Measurements from ENCODE around the gene CCDC85A.

Gene CCDC85A

DNA sequence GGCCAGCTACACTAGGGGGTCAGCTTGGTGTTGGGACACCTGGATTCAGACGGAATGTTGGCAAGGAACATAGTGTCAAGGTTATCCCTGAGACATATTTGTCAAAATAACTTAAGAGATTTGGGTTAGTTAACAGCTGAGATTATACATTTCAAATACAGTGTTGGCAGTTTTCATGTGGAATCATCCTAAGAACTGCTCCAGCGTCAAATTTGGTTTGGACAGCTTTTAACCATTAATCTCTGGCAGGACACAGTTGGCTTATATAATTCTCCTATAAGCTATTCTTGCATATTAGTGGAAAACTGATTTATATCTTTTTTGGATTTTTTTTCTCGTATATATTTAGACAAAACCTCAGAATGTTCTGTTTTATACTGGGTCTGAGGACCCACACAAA is 132.2 kb downstream of the CCDC85A start:
- TF ChIP-seq, protein P1, sequence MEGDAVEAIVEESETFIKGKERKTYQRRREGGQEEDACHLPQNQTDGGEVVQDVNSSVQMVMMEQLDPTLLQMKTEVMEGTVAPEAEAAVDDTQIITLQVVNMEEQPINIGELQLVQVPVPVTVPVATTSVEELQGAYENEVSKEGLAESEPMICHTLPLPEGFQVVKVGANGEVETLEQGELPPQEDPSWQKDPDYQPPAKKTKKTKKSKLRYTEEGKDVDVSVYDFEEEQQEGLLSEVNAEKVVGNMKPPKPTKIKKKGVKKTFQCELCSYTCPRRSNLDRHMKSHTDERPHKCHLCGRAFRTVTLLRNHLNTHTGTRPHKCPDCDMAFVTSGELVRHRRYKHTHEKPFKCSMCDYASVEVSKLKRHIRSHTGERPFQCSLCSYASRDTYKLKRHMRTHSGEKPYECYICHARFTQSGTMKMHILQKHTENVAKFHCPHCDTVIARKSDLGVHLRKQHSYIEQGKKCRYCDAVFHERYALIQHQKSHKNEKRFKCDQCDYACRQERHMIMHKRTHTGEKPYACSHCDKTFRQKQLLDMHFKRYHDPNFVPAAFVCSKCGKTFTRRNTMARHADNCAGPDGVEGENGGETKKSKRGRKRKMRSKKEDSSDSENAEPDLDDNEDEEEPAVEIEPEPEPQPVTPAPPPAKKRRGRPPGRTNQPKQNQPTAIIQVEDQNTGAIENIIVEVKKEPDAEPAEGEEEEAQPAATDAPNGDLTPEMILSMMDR (conservative IDR thresholded peaks at IDR 0.05; ENCODE audit: low read length), result no peak
- no peak for TF ChIP-seq EZH2phosphoT487 (IDR thresholded peaks at IDR 0.05; ENCODE audit: borderline replicate concordance)
- Histone ChIP-seq H2AFZ (ENCODE audit: low read length) (no peak overlapping the region), H3K9me2 (replicated peaks; ENCODE audit: low read depth, low read length) (no peaks in the 10 kb centered on the region), H3K9ac (ENCODE audit: low read depth, low read length, poor library complexity, severe bottlenecking) (no peak overlapping the region), H3F3A (ENCODE audit: low read depth) (no peaks in the 10 kb centered on the region), H3K4me3 (ENCODE audit: low read length, poor library complexity, severe bottlenecking) (no peak overlapping the region), H4K20me1 (ENCODE audit: insufficient read depth, low read length, poor library complexity, severe bottlenecking) (no peaks in the 10 kb centered on the region), H3K79me2 (ENCODE audit: insufficient read depth, low read length) (no peaks in the 10 kb centered on the region), H3K4me2 (ENCODE audit: low read depth, low read length, poor library complexity, severe bottlenecking) (no peak overlapping the region), H3K36me3 (ENCODE audit: insufficient read depth, low read length) (no peaks in the 10 kb centered on the region), H3K9me3 (ENCODE audit: insufficient read depth, low read depth, low read length) (peaks cover 3% of the 10 kb centered on the region; the same call in 1 of the 2 replicates), H3K4me1 (ENCODE audit: insufficient read depth, low read length, poor library complexity, severe bottlenecking) (no peaks in the 10 kb centered on the region), H3K27me3 (ENCODE audit: insufficient read depth, low read length, poor library complexity, severe bottlenecking) (no peaks in the 10 kb centered on the region)

GRCh38 chr2:56318147-56318546 is 134.4 kb downstream of the CCDC85A start:
- no peak overlapping the region for H2AFZ ChIP-seq (ENCODE audit: low read length)
- H3K4me1 ChIP-seq (ENCODE audit: insufficient read depth, low read length, poor library complexity, severe bottlenecking), result no peaks in the 10 kb centered on the region
- no peaks in the 10 kb centered on the region for H4K20me1 ChIP-seq (ENCODE audit: insufficient read depth, low read length, poor library complexity, severe bottlenecking)
- no peaks in the 10 kb centered on the region for H3K27me3 ChIP-seq (ENCODE audit: insufficient read depth, low read length, poor library complexity, severe bottlenecking)
- no peaks in the 10 kb centered on the region for H3K79me2 ChIP-seq (ENCODE audit: insufficient read depth, low read length)
- H3F3A ChIP-seq (ENCODE audit: low read depth), result no peaks in the 10 kb centered on the region
- H3K9me3 ChIP-seq (ENCODE audit: insufficient read depth, low read depth, low read length), result peaks cover 3% of the 10 kb centered on the region; the same call in 1 of the 2 replicates
- H3K36me3 ChIP-seq (ENCODE audit: insufficient read depth, low read length), result no peaks in the 10 kb centered on the region
- TF ChIP-seq, protein P1 (conservative IDR thresholded peaks at IDR 0.05; ENCODE audit: low read length), result no peak
- TF ChIP-seq EZH2phosphoT487 (IDR thresholded peaks at IDR 0.05; ENCODE audit: borderline replicate concordance), result no peak
- H3K4me2 ChIP-seq (ENCODE audit: low read depth, low read length, poor library complexity, severe bottlenecking), result no peak overlapping the region
- H3K9ac ChIP-seq (ENCODE audit: low read depth, low read length, poor library complexity, severe bottlenecking), result no peak overlapping the region
- H3K4me3 ChIP-seq (ENCODE audit: low read length, poor library complexity, severe bottlenecking), result no peak overlapping the region
- no peaks in the 10 kb centered on the region for H3K9me2 ChIP-seq (replicated peaks; ENCODE audit: low read depth, low read length)

DNA sequence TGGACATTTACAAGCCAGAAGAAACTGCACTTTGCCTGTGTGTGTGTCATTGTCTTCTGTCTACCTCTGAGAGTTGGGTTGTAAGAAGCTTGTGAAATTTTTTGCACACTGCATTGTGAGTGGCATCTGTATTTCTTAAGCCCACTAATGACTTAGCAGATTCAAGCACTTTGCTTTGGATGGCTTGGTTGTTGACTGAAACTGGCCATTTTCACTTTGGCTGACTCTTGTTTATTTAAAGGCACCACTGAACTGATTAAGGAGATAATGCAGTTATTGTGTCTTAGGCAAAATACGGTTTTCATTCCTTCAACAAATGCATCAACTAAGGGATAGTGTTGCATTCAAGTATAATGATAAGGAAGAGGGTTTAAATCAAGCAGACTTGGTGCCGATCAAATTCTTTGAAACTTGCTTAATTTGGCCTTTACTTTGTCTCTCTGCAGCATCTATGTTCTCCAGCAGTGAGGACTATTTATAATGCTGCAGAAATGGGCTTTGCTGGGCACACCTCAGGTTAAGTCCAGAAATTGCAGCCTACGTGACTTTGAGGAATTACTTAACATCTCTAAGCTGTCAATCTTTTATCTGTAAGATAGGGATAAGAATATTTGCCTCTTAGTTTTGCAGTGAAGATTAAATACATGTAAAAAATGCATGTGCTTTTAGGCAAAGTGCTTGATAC is 142.0 kb downstream of the CCDC85A start:
- Histone ChIP-seq H3K27me3 (ENCODE audit: insufficient read depth, low read length, poor library complexity, severe bottlenecking) (no peaks in the 10 kb centered on the region), H2AFZ (ENCODE audit: low read length) (no peak overlapping the region), H4K20me1 (ENCODE audit: insufficient read depth, low read length, poor library complexity, severe bottlenecking) (no peaks in the 10 kb centered on the region), H3K9me3 (ENCODE audit: insufficient read depth, low read depth, low read length) (no peaks in the 10 kb centered on the region), H3F3A (ENCODE audit: low read depth) (no peaks in the 10 kb centered on the region), H3K4me3 (ENCODE audit: low read length, poor library complexity, severe bottlenecking) (no peak overlapping the region), H3K36me3 (ENCODE audit: insufficient read depth, low read length) (no peaks in the 10 kb centered on the region), H3K4me2 (ENCODE audit: low read depth, low read length, poor library complexity, severe bottlenecking) (no peak overlapping the region), H3K9me2 (replicated peaks; ENCODE audit: low read depth, low read length) (no peaks in the 10 kb centered on the region), H3K9ac (ENCODE audit: low read depth, low read length, poor library complexity, severe bottlenecking) (no peak overlapping the region), H3K4me1 (ENCODE audit: insufficient read depth, low read length, poor library complexity, severe bottlenecking) (no peaks in the 10 kb centered on the region), H3K79me2 (ENCODE audit: insufficient read depth, low read length) (no peaks in the 10 kb centered on the region)
- TF ChIP-seq, protein P1 (conservative IDR thresholded peaks at IDR 0.05; ENCODE audit: low read length), result no peak
- no peak for TF ChIP-seq EZH2phosphoT487 (IDR thresholded peaks at IDR 0.05; ENCODE audit: borderline replicate concordance)
